ENCODE measurements around the gene ELOVL5.

Gene ELOVL5

GRCh38 chr6:53353624-53354023 is 4.9 kb upstream of the ELOVL5 start:
- no peak overlapping the region for H2BK120ac ChIP-seq (ENCODE audit: low read depth, low read length)
- H3K36me3 ChIP-seq (replicated peaks in 1 of 2; ENCODE audit: control insufficient read depth in 2 of 2, insufficient read depth in 2 of 2, low read length in 2 of 2), result no peaks in the 10 kb centered on the region
- no peak overlapping the region for H3K14ac ChIP-seq (ENCODE audit: low read length)
- no peak overlapping the region for H2BK5ac ChIP-seq (ENCODE audit: low read length)
- no peak overlapping the region for H3K4me2 ChIP-seq (ENCODE audit: insufficient read depth, low read length, poor library complexity, severe bottlenecking)
- no peak overlapping the region for H3K9ac ChIP-seq (ENCODE audit: low read depth, low read length, poor library complexity)
- no peak overlapping the region for H3K18ac ChIP-seq (ENCODE audit: low read length)
- H2BK12ac ChIP-seq (ENCODE audit: low read length), result no peak overlapping the region
- H3K79me1 ChIP-seq (ENCODE audit: low read depth, low read length), result no peaks in the 10 kb centered on the region
- no peak overlapping the region for H3K4me3 ChIP-seq (ENCODE audit: low read length in 2 of 2)
- no peak for DNase-seq (ENCODE audit: low spot score)
- no peaks in the 10 kb centered on the region for H3K27me3 ChIP-seq (ENCODE audit: control insufficient read depth in 3 of 3, insufficient read depth in 3 of 3, low read depth in 1 of 3, low read length in 3 of 3)
- no peak overlapping the region for H2AK5ac ChIP-seq (ENCODE audit: low read depth, low read length)
- no peak overlapping the region for H2AFZ ChIP-seq (ENCODE audit: low read length)
- H2BK15ac ChIP-seq (ENCODE audit: low read length), result no peak overlapping the region
- H3K4ac ChIP-seq (ENCODE audit: low read length), result no peak overlapping the region
- H3K23ac ChIP-seq (ENCODE audit: low read depth, low read length, poor library complexity), result no peak overlapping the region
- H3K9me3 ChIP-seq (replicated peaks in 1 of 2; ENCODE audit: control insufficient read depth in 2 of 2, insufficient read depth in 1 of 2, low read depth in 1 of 2, low read length in 2 of 2), result no peaks in the 10 kb centered on the region
- H3K27ac ChIP-seq (replicated peaks; ENCODE audit: low read length), result no peak overlapping the region
- H4K8ac ChIP-seq (ENCODE audit: low read depth, low read length), result no peak overlapping the region
- H3K4me1 ChIP-seq (ENCODE audit: control insufficient read depth in 2 of 2, insufficient read depth in 1 of 2, low read depth in 1 of 2, low read length in 2 of 2), result peaks cover 6 to 7% of the 10 kb centered on the region in 2 donors
- no peak overlapping the region for H4K91ac ChIP-seq (ENCODE audit: low read depth, low read length, poor library complexity)
- WGBS, 2 donors (ENCODE audit: extremely low coverage in 2 of 2, insufficient read length in 2 of 2, insufficient replicate concordance in 1 of 2), result no CpG with 5 or more reads among the region's 1 CpG

DNA sequence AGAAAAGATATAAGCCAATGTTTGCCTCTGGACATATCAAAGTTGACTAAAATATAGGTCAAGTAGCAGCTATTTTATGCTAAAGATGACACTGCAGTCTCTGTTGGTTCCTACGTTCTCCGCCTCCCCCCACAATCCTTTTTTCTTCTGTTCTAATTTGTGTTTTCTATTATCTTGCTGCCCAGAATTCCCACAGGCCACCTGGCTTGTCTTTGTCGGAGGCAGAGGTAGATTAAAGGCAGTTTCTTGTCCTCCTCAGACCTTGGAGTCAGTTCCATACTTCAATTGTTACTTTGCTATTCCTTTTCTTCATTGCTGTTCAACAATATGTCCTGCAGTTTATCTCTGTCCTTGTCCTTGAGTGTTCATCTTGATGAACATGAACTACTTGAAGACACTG is 3.6 kb upstream of the ELOVL5 start:
- Histone ChIP-seq H3K18ac (ENCODE audit: low read length) (no peak overlapping the region), H4K8ac (ENCODE audit: low read depth, low read length) (no peak overlapping the region), H3K27me3 (ENCODE audit: control insufficient read depth in 3 of 3, insufficient read depth in 3 of 3, low read depth in 1 of 3, low read length in 3 of 3) (no peaks in the 10 kb centered on the region), H3K4me1 (ENCODE audit: control insufficient read depth in 2 of 2, insufficient read depth in 1 of 2, low read depth in 1 of 2, low read length in 2 of 2) (peaks cover 0 to 2% of the 10 kb centered on the region in 2 donors), H3K9ac (ENCODE audit: low read depth, low read length, poor library complexity) (no peak overlapping the region), H3K36me3 (replicated peaks in 1 of 2; ENCODE audit: control insufficient read depth in 2 of 2, insufficient read depth in 2 of 2, low read length in 2 of 2) (no peaks in the 10 kb centered on the region), H3K27ac (replicated peaks; ENCODE audit: low read length) (no peak overlapping the region), H3K14ac (ENCODE audit: low read length) (no peak overlapping the region), H3K4me2 (ENCODE audit: insufficient read depth, low read length, poor library complexity, severe bottlenecking) (no peak overlapping the region), H4K91ac (ENCODE audit: low read depth, low read length, poor library complexity) (no peak overlapping the region), H3K4me3 (ENCODE audit: low read length in 2 of 2) (no peak overlapping the region), H2AK5ac (ENCODE audit: low read depth, low read length) (no peak overlapping the region), H2BK120ac (ENCODE audit: low read depth, low read length) (no peak overlapping the region), H2AFZ (ENCODE audit: low read length) (no peak overlapping the region), H3K4ac (ENCODE audit: low read length) (no peak overlapping the region), H2BK15ac (ENCODE audit: low read length) (no peak overlapping the region), H3K79me1 (ENCODE audit: low read depth, low read length) (no peaks in the 10 kb centered on the region), H2BK5ac (ENCODE audit: low read length) (no peak overlapping the region), H2BK12ac (ENCODE audit: low read length) (no peak overlapping the region), H3K23ac (ENCODE audit: low read depth, low read length, poor library complexity) (no peak overlapping the region), H3K9me3 (replicated peaks in 1 of 2; ENCODE audit: control insufficient read depth in 2 of 2, insufficient read depth in 1 of 2, low read depth in 1 of 2, low read length in 2 of 2) (no peaks in the 10 kb centered on the region)
- DNase-seq (ENCODE audit: low spot score), result no peak
- WGBS, 2 donors (ENCODE audit: extremely low coverage in 2 of 2, insufficient read length in 2 of 2, insufficient replicate concordance in 1 of 2), result no CpG with 5 or more reads among the region's 3 CpGs

GRCh38 chr6:53349209-53349693 is 501 bp upstream of the ELOVL5 start:
- Histone ChIP-seq H3K4me2 (ENCODE audit: insufficient read depth, low read length, poor library complexity, severe bottlenecking) (peak overlapping the region; percentile 54), H3K9ac (ENCODE audit: low read depth, low read length, poor library complexity) (no peak overlapping the region), H3K14ac (ENCODE audit: low read length) (no peak overlapping the region), H3K79me1 (ENCODE audit: low read depth, low read length) (peaks cover 3% of the 10 kb centered on the region), H3K9me3 (replicated peaks in 1 of 2; ENCODE audit: control insufficient read depth in 2 of 2, insufficient read depth in 1 of 2, low read depth in 1 of 2, low read length in 2 of 2) (peaks cover 0 to 4% of the 10 kb centered on the region in 2 donors), H3K4ac (ENCODE audit: low read length) (no peak overlapping the region), H2BK5ac (ENCODE audit: low read length) (peak overlapping the region; percentile 89), H2BK120ac (ENCODE audit: low read depth, low read length) (no peak overlapping the region), H2BK15ac (ENCODE audit: low read length) (no peak overlapping the region), H3K27me3 (ENCODE audit: control insufficient read depth in 3 of 3, insufficient read depth in 3 of 3, low read depth in 1 of 3, low read length in 3 of 3) (no peaks in the 10 kb centered on the region), H3K4me3 (ENCODE audit: low read length in 2 of 2) (peak overlapping the region; percentile 95 to 100), H2BK12ac (ENCODE audit: low read length) (no peak overlapping the region), H4K8ac (ENCODE audit: low read depth, low read length) (no peak overlapping the region), H2AFZ (ENCODE audit: low read length) (peak overlapping the region; percentile 88), H4K91ac (ENCODE audit: low read depth, low read length, poor library complexity) (no peak overlapping the region), H2AK5ac (ENCODE audit: low read depth, low read length) (no peak overlapping the region), H3K27ac (replicated peaks; ENCODE audit: low read length) (peak overlapping the region; percentile 48), H3K18ac (ENCODE audit: low read length) (peak overlapping the region; percentile 78), H3K23ac (ENCODE audit: low read depth, low read length, poor library complexity) (no peak overlapping the region), H3K4me1 (ENCODE audit: control insufficient read depth in 2 of 2, insufficient read depth in 1 of 2, low read depth in 1 of 2, low read length in 2 of 2) (peaks cover 2 to 4% of the 10 kb centered on the region in 2 donors), H3K36me3 (replicated peaks in 1 of 2; ENCODE audit: control insufficient read depth in 2 of 2, insufficient read depth in 2 of 2, low read length in 2 of 2) (peaks cover 0 to 22% of the 10 kb centered on the region in 2 donors)
- no peak for DNase-seq (ENCODE audit: low spot score)
- no CpG with 5 or more reads among the region's 15 CpGs for WGBS, 2 donors (ENCODE audit: extremely low coverage in 2 of 2, insufficient read length in 2 of 2, insufficient replicate concordance in 1 of 2)

DNA sequence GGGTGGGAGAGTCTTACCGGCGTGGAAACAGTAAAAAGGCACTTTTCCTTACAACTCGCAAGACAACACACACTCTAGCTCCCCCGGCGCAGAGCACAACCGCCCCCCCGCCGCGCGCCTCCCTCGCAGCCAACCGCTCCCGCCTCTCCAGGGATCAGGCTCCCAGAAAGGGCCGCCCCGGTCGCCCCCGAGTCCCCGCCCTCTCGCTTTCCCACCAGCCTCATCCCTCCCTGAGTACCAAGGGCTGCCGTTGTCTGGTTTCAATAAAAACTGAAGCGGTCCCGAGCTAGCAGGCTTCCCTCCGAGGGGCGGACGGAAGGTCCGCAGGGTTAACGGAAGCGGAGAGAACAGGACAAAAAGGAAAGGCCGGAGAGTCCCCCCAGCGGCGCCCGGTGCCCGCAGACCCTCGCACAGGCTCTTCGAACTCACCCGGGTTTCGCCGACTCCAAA is 804 bp downstream of the ELOVL5 start:
- Histone ChIP-seq H2AFZ (ENCODE audit: low read length) (peak overlapping the region; percentile 88), H3K36me3 (replicated peaks in 1 of 2; ENCODE audit: control insufficient read depth in 2 of 2, insufficient read depth in 2 of 2, low read length in 2 of 2) (peaks cover 0 to 29% of the 10 kb centered on the region in 2 donors), H3K14ac (ENCODE audit: low read length) (no peak overlapping the region), H2BK12ac (ENCODE audit: low read length) (no peak overlapping the region), H3K4me3 (ENCODE audit: low read length in 2 of 2) (peak overlapping the region; percentile 95 to 100), H3K4ac (ENCODE audit: low read length) (no peak overlapping the region), H3K18ac (ENCODE audit: low read length) (peak overlapping the region; percentile 93), H3K27ac (replicated peaks; ENCODE audit: low read length) (peak overlapping the region; percentile 87), H3K4me2 (ENCODE audit: insufficient read depth, low read length, poor library complexity, severe bottlenecking) (peak overlapping the region; percentile 70), H3K79me1 (ENCODE audit: low read depth, low read length) (peaks cover 5% of the 10 kb centered on the region), H3K9me3 (replicated peaks in 1 of 2; ENCODE audit: control insufficient read depth in 2 of 2, insufficient read depth in 1 of 2, low read depth in 1 of 2, low read length in 2 of 2) (peaks cover 0 to 4% of the 10 kb centered on the region in 2 donors), H2BK120ac (ENCODE audit: low read depth, low read length) (peak overlapping the region; percentile 65), H4K8ac (ENCODE audit: low read depth, low read length) (no peak overlapping the region), H3K4me1 (ENCODE audit: control insufficient read depth in 2 of 2, insufficient read depth in 1 of 2, low read depth in 1 of 2, low read length in 2 of 2) (peaks cover 2 to 4% of the 10 kb centered on the region in 2 donors), H4K91ac (ENCODE audit: low read depth, low read length, poor library complexity) (no peak overlapping the region), H3K27me3 (ENCODE audit: control insufficient read depth in 3 of 3, insufficient read depth in 3 of 3, low read depth in 1 of 3, low read length in 3 of 3) (no peaks in the 10 kb centered on the region), H2AK5ac (ENCODE audit: low read depth, low read length) (peak overlapping the region; percentile 28), H3K23ac (ENCODE audit: low read depth, low read length, poor library complexity) (peak overlapping the region; percentile 95), H2BK15ac (ENCODE audit: low read length) (peak overlapping the region; percentile 35), H3K9ac (ENCODE audit: low read depth, low read length, poor library complexity) (peak overlapping the region; percentile 92), H2BK5ac (ENCODE audit: low read length) (peak overlapping the region; percentile 89)
- peak; percentile 70 for DNase-seq (ENCODE audit: low spot score)
- WGBS, 2 donors (ENCODE audit: extremely low coverage in 2 of 2, insufficient read length in 2 of 2, insufficient replicate concordance in 1 of 2), result no CpG with 5 or more reads among the region's 38 CpGs
